Urinary bladder (tissue), 4 donors: ENCODE results near the gene MORN3. TPM values are rescaled to one million over a fixed set of nuclear protein-coding genes. Genes with fewer than 3 reads are reported as not detected.

Source experiments
- DNase-seq: peaks from one replicate; pipeline ENCODE4 v3.0.0-alpha.2; 2015; ENCODE audit errors: extremely low spot score
- H3K27ac ChIP-seq: one replicate; pipeline ENCODE4 v1.5.1; 2013; ENCODE audit warnings: low read depth, mild to moderate bottlenecking, moderate library complexity
- H3K36me3 ChIP-seq: one replicate; pipeline ENCODE4 v1.6.1; 2013; ENCODE audit warnings: mild to moderate bottlenecking, moderate library complexity; ENCODE audit not compliant: insufficient read depth
- H3K4me1 ChIP-seq: one replicate; pipeline ENCODE4 v1.6.1; 2013; ENCODE audit warnings: mild to moderate bottlenecking, moderate library complexity; ENCODE audit not compliant: insufficient read depth
- H3K4me3 ChIP-seq: one replicate; pipeline ENCODE4 v1.5.1; 2013; ENCODE audit warnings: low read depth, low read length
- WGBS: extraction: QIAGEN DNeasy Blood & Tissue Kit; methylation state at CpG from one replicate; pipeline ENCODE4 v1.1.7; 2013; 5-methylcytosine and 5-hydroxymethylcytosine counted together
- polyA plus RNA-seq: library from polyadenylated mRNA; stranded (reverse); fragments of 200-250 nt; gene quantifications from one replicate; pipeline ENCODE4 v1.2.3, GENCODE V29; 2013
- small RNA-seq: library from RNA; depleted of rRNA; stranded (forward); fragments of <200 nt; gene quantifications from one replicate; pipeline ENCODE3, GENCODE V24; 2014
- total RNA-seq: library from RNA; depleted of rRNA; stranded (reverse); fragments of >200 nt; gene quantifications from one replicate; pipeline ENCODE4 v1.2.3, GENCODE V29; 2014
- donor health status: healthy with polysubstance abuse.
- donor health status: healthy.

Gene MORN3
- total and polyA plus RNA-seq, 2 donors, result 0.16 to 0.34 TPM

GRCh38 chr12:121620333-121620891, 49.0 kb downstream of the MORN3 start:
- no peak overlapping the region for H3K27ac ChIP-seq
- H3K36me3 ChIP-seq, result no peaks in the 10 kb centered on the region
- no peak for DNase-seq
- WGBS, result 78% methylated on average over 8 of the region's 8 CpGs
- H3K4me1 ChIP-seq, result no peaks in the 10 kb centered on the region
- no peak overlapping the region for H3K4me3 ChIP-seq

- no peak for DNase-seq
- H3K4me1 ChIP-seq, result no peaks in the 10 kb centered on the region
- H3K4me3 ChIP-seq, result no peak overlapping the region
- 87% methylated on average over 5 of the region's 5 CpGs for WGBS
- no peaks in the 10 kb centered on the region for H3K36me3 ChIP-seq
- H3K27ac ChIP-seq, result no peak overlapping the region
These were observed 50.7 kb downstream of the MORN3 start for GRCh38 chr12:121618659-121619233.

- DNase-seq, result no peak
- Histone ChIP-seq H3K4me3 (no peak overlapping the region), H3K4me1 (no peaks in the 10 kb centered on the region), H3K27ac (no peak overlapping the region), H3K36me3 (no peaks in the 10 kb centered on the region)
- 81% methylated on average over 9 of the region's 9 CpGs for WGBS
These were observed 54.5 kb downstream of the MORN3 start for GRCh38 chr12:121614872-121615467.

GRCh38 chr12:121613462-121613861, 56.0 kb downstream of the MORN3 start:
- 92% methylated on average over 7 of the region's 7 CpGs for WGBS
- no peak overlapping the region for H3K4me3 ChIP-seq
- no peak overlapping the region for H3K27ac ChIP-seq
- H3K4me1 ChIP-seq, result no peaks in the 10 kb centered on the region
- no peak for DNase-seq
- H3K36me3 ChIP-seq, result no peaks in the 10 kb centered on the region

- no peak overlapping the region for H3K27ac ChIP-seq
- DNase-seq, result no peak
- H3K4me1 ChIP-seq, result no peaks in the 10 kb centered on the region
- WGBS, result 87% methylated on average over 2 of the region's 2 CpGs
- no peak overlapping the region for H3K4me3 ChIP-seq
- no peaks in the 10 kb centered on the region for H3K36me3 ChIP-seq
These were observed 58.1 kb downstream of the MORN3 start for GRCh38 chr12:121611306-121611705.

- H3K36me3 ChIP-seq, result no peaks in the 10 kb centered on the region
- no peaks in the 10 kb centered on the region for H3K4me1 ChIP-seq
- no peak for DNase-seq
- no peak overlapping the region for H3K4me3 ChIP-seq
- H3K27ac ChIP-seq, result peak overlapping the region; percentile 64
- WGBS, result 24% methylated on average over 11 of the region's 11 CpGs
These were observed 59.0 kb downstream of the MORN3 start for GRCh38 chr12:121610239-121611149.

- 93% methylated on average over 6 of the region's 6 CpGs for WGBS
These were observed 61.2 kb downstream of the MORN3 start for GRCh38 chr12:121608301-121608700.

GRCh38 chr12:121603581-121603980, 65.9 kb downstream of the MORN3 start:
- no peaks in the 10 kb centered on the region for H3K4me1 ChIP-seq
- H3K27ac ChIP-seq, result no peak overlapping the region
- WGBS, result 85% methylated on average over 6 of the region's 6 CpGs
- H3K4me3 ChIP-seq, result no peak overlapping the region
- DNase-seq, result no peak
- no peaks in the 10 kb centered on the region for H3K36me3 ChIP-seq

More at GRCh38 chr12:121608301-121608700, 61.2 kb downstream of the MORN3 start:
- Histone ChIP-seq H3K27ac (no peak overlapping the region), H3K4me3 (no peak overlapping the region), H3K36me3 (no peaks in the 10 kb centered on the region), H3K4me1 (no peaks in the 10 kb centered on the region)
- no peak for DNase-seq

GRCh38 chr12:121602766-121603165, 66.7 kb downstream of the MORN3 start:
- no peaks in the 10 kb centered on the region for H3K36me3 ChIP-seq
- H3K27ac ChIP-seq, result no peak overlapping the region
- WGBS, result 93% methylated on average over 6 of the region's 6 CpGs

GRCh38 chr12:121600702-121601336, 68.6 kb downstream of the MORN3 start:
- no peak overlapping the region for H3K4me3 ChIP-seq
- H3K4me1 ChIP-seq, result no peaks in the 10 kb centered on the region
- H3K27ac ChIP-seq, result no peak overlapping the region
- H3K36me3 ChIP-seq, result no peaks in the 10 kb centered on the region
- WGBS, result 86% methylated on average over 6 of the region's 6 CpGs
- no peak for DNase-seq

More at GRCh38 chr12:121602766-121603165, 66.7 kb downstream of the MORN3 start:
- no peaks in the 10 kb centered on the region for H3K4me1 ChIP-seq
- no peak overlapping the region for H3K4me3 ChIP-seq
- no peak for DNase-seq

Small RNAs within 50 kb of the gene (small RNA-seq; reads per million reads assigned to genes)
- gene RNU6-1004P, result not detected

Other genes starting within 250 kb of the MORN3 start
- 23.3 TPM for gene KDM2B, start 88.6 kb downstream of the MORN3 start, total RNA-seq
- 18.7 TPM for gene KDM2B, start 88.6 kb downstream of the MORN3 start, polyA plus RNA-seq
- gene ORAI1, start 43.1 kb downstream of the MORN3 start, total RNA-seq, result 5.9 TPM
- gene ORAI1, start 43.1 kb downstream of the MORN3 start, polyA plus RNA-seq, result 31.3 TPM
- 11.5 TPM for gene TMEM120B, start 43.1 kb upstream of the MORN3 start, total RNA-seq
- 6.1 TPM for gene TMEM120B, start 43.1 kb upstream of the MORN3 start, polyA plus RNA-seq
- gene RHOF, start 124.0 kb upstream of the MORN3 start, total RNA-seq, result 11.7 TPM
- 7.9 TPM for gene RHOF, start 124.0 kb upstream of the MORN3 start, polyA plus RNA-seq
- gene SETD1B, start 134.4 kb upstream of the MORN3 start, total RNA-seq, result 4.3 TPM
- gene SETD1B, start 134.4 kb upstream of the MORN3 start, polyA plus RNA-seq, result 25.3 TPM
- not detected for gene HPD, start 189.2 kb upstream of the MORN3 start, total RNA-seq
- 4.0 TPM for gene HPD, start 189.2 kb upstream of the MORN3 start, polyA plus RNA-seq
- 28.3 TPM for gene PSMD9, start 219.1 kb upstream of the MORN3 start, total RNA-seq
- 115 TPM for gene PSMD9, start 219.1 kb upstream of the MORN3 start, polyA plus RNA-seq
- gene CFAP251, start 248.9 kb upstream of the MORN3 start, total RNA-seq, result 3.0 TPM
- gene CFAP251, start 248.9 kb upstream of the MORN3 start, polyA plus RNA-seq, result 0.52 TPM